ENCODE measurements around the gene INAFM1. TPM values are rescaled to one million over a fixed set of nuclear protein-coding genes. Genes with fewer than 3 reads are reported as not detected.
A peak's percentile ranks its signal among the peaks of the same experiment; 100 is the strongest.

Gene INAFM1
- total and polyA plus RNA-seq, 9 of the 15 experiments (the other 6 are each of a cell fraction or from before 2014, with no cell fraction given): 0.71 to 30.9 (median 3.1) TPM

GRCh38 chr19:47312366-47313006, 37.8 kb downstream of the INAFM1 start:
- Histone ChIP-seq H3K9me1 (ENCODE audit: control insufficient read depth, insufficient read depth, low read length) (no peaks in the 10 kb centered on the region), H3K79me2 (ENCODE audit: control insufficient read depth, insufficient read depth, low read length) (no peaks in the 10 kb centered on the region), H3K9me3 (replicated peaks; ENCODE audit: control insufficient read depth, insufficient read depth, low read depth, low read length) (no peaks in the 10 kb centered on the region), H3K36me3 (ENCODE audit: control insufficient read depth, insufficient read depth, low read length) (no peaks in the 10 kb centered on the region), H3K27me3 (ENCODE audit: control insufficient read depth in 2 of 2, insufficient read depth in 2 of 2, low read length in 2 of 2) (no peaks in the 10 kb centered on the region), H3K4me1 (replicated peaks in 1 of 2; ENCODE audit: control insufficient read depth in 2 of 2, insufficient read depth in 2 of 2, low read length in 2 of 2) (peaks cover 14 to 30% of the 10 kb centered on the region in 2 experiments; a peak in 4 of 5 replicates), H3K9ac (ENCODE audit: insufficient read depth in 1 of 2, low read depth in 2 of 2, low read length in 2 of 2) (no peak overlapping the region), H2AFZ (ENCODE audit: low read depth, low read length) (no peak overlapping the region), H3K27ac (ENCODE audit: extremely low read depth, low read depth, low read length) (no peak overlapping the region), H3K4me2 (ENCODE audit: insufficient read depth, low read length) (no peak overlapping the region), H4K20me1 (replicated peaks; ENCODE audit: control insufficient read depth, insufficient read depth, low read length) (no peaks in the 10 kb centered on the region), H3K4me3 (no peak overlapping the region)
- no TSS peak for BruUV-seq (replicated peaks)
- peak; percentile 99 for TF ChIP-seq ZKSCAN8 (CRISPR knock-in tag; IDR thresholded peaks at IDR 0.05)
- TF ChIP-seq RBM25 (IDR thresholded peaks at IDR 0.05; ENCODE audit: low read depth, low read length, severe bottlenecking): peak; percentile 60
- TF ChIP-seq LCOR (CRISPR knock-in tag; IDR thresholded peaks at IDR 0.05): no peak
- no peak for TF ChIP-seq RBM22 (IDR thresholded peaks at IDR 0.05; ENCODE audit: low read depth, low read length, poor library complexity, severe bottlenecking)
- peak; percentile 39 for TF ChIP-seq ZFP36 (IDR thresholded peaks at IDR 0.05; ENCODE audit: low read depth, low read length, partially characterized antibody)
- peak; percentile 12 for TF ChIP-seq NCOA4 (IDR thresholded peaks at IDR 0.05; ENCODE audit: partially characterized antibody)
- no peak for TF ChIP-seq FOXA3 (CRISPR knock-in tag; conservative IDR thresholded peaks at IDR 0.05 in 1 of 2, IDR thresholded peaks at IDR 0.05 in 1 of 2)
- TF ChIP-seq ZNF121 (CRISPR knock-in tag; conservative IDR thresholded peaks at IDR 0.05): peak; percentile 97
- ATAC-seq (no peak), DNase-seq (ENCODE audit: extremely low read depth in 1 of 4, low spot score in 3 of 4) (no peak), FAIRE-seq (no peak)
- intact Hi-C loops (cut with micrococcal nuclease): loop anchor here (2.0 kb wide), 1 partner anchor 22 kb away; no protein-coding TSS in a partner anchor
- ChIA-PET POLR2A (interaction anchor here (0.7 kb wide), 1 partner anchor 34 kb away, joined by 3 read pairs; no protein-coding TSS in a partner anchor), CTCF (ENCODE audit: low intra/inter-chr PET ratio) (no interaction called here)
- in situ Hi-C loops (cut with MboI): no loop called here
- WGBS (ENCODE audit: insufficient coverage, low coverage, missing lambda C conversion rate): 25% methylated on average over 5 of the region's 5 CpGs

Data from K562 (cell line).